ENCODE results near the gene TSC22D1.

The TSC22D1 gene

GRCh38 chr13:44382635-44383145 lies 193.4 kb downstream of the TSC22D1 start:
- TF ChIP-seq Cebpa-rat (IDR thresholded peaks at IDR 0.05): no peak
- H3K9me3 ChIP-seq: no peaks in the 10 kb centered on the region
- H3K27ac ChIP-seq: no peak overlapping the region
- no peak overlapping the region for H3K4me3 ChIP-seq
- H4K20me1 ChIP-seq: no peaks in the 10 kb centered on the region
- no peaks in the 10 kb centered on the region for H3K36me3 ChIP-seq
- no peaks in the 10 kb centered on the region for H3K27me3 ChIP-seq
- no peak overlapping the region for H3K9ac ChIP-seq
- H3K4me1 ChIP-seq: peaks cover 8% of the 10 kb centered on the region
- no peak overlapping the region for H3K4me2 ChIP-seq

Measured in BLaER1 (cell line).